Measurements from ENCODE around the gene RELN.

The RELN gene

GRCh38 chr7:103636153-103636552, 353.3 kb downstream of the RELN start:
- H3K9me3 ChIP-seq (ENCODE audit: control insufficient read depth, insufficient read depth, low read depth, low read length): no peaks in the 10 kb centered on the region
- no peak overlapping the region for H3K27ac ChIP-seq (ENCODE audit: extremely low read depth, low read depth, low read length)
- TF ChIP-seq REST (tag by site-specific recombination; IDR thresholded peaks at IDR 0.05) (peak; percentile 78), ZNF211 (tag by site-specific recombination; IDR thresholded peaks at IDR 0.05; ENCODE audit: low read depth) (no peak), ZBTB10 (tag by site-specific recombination; IDR thresholded peaks at IDR 0.05) (no peak)
- H3K4me1 ChIP-seq (ENCODE audit: control insufficient read depth, insufficient read depth, low read length): no peaks in the 10 kb centered on the region
- POLR2A ChIA-PET: no interaction called here
- CTCF ChIA-PET: no interaction called here
- no peak overlapping the region for H3K4me3 ChIP-seq (ENCODE audit: low read depth, low read length)
- H3K36me3 ChIP-seq (ENCODE audit: control insufficient read depth in 2 of 2, insufficient read depth in 1 of 2, low read length in 2 of 2): no peaks in the 10 kb centered on the region

- H3K4me1 ChIP-seq (ENCODE audit: control insufficient read depth, insufficient read depth, low read length): no peaks in the 10 kb centered on the region
- no peaks in the 10 kb centered on the region for H3K36me3 ChIP-seq (ENCODE audit: control insufficient read depth in 2 of 2, insufficient read depth in 1 of 2, low read length in 2 of 2)
- H3K9me3 ChIP-seq (ENCODE audit: control insufficient read depth, insufficient read depth, low read depth, low read length): no peaks in the 10 kb centered on the region
- ChIA-PET POLR2A (no interaction called here), CTCF (no interaction called here)
- H3K4me3 ChIP-seq (ENCODE audit: low read depth, low read length): no peak overlapping the region
- H3K27ac ChIP-seq (ENCODE audit: extremely low read depth, low read depth, low read length): no peak overlapping the region
- TF ChIP-seq ZFP69B (tag by site-specific recombination; IDR thresholded peaks at IDR 0.05) (no peak), ZNF311 (tag by site-specific recombination; IDR thresholded peaks at IDR 0.05; ENCODE audit: borderline replicate concordance) (no peak), ZNF629 (tag by site-specific recombination; IDR thresholded peaks at IDR 0.05) (no peak), YY2 (tag by site-specific recombination; IDR thresholded peaks at IDR 0.05) (no peak), ZBTB17 (tag by site-specific recombination; IDR thresholded peaks at IDR 0.05) (no peak), ZBTB20 (tag by site-specific recombination; IDR thresholded peaks at IDR 0.05) (no peak), ZNF274 (IDR thresholded peaks at IDR 0.05; ENCODE audit: low read length) (no peak), ZNF274 (tag by site-specific recombination; IDR thresholded peaks at IDR 0.05; ENCODE audit: borderline replicate concordance) (no peak), PRDM6 (tag by site-specific recombination; IDR thresholded peaks at IDR 0.05) (no peak), ZNF596 (tag by site-specific recombination; IDR thresholded peaks at IDR 0.05) (no peak), GFI1B (tag by site-specific recombination; IDR thresholded peaks at IDR 0.05) (no peak), SETDB1 (IDR thresholded peaks at IDR 0.05; ENCODE audit: insufficient read length, low read length) (no peak), ZNF529 (tag by site-specific recombination; IDR thresholded peaks at IDR 0.05; ENCODE audit: insufficient replicate concordance) (no peak)
Measured at GRCh38 chr7:103632972-103633371, 356.5 kb downstream of the RELN start.

Measured in HEK293 (cell line).